Middle frontal gyrus (tissue), 1 donor: ENCODE measurements around the gene UXT.

Source experiments
- DNase-seq: peaks from one replicate; pipeline ENCODE4 v3.0.0-alpha.2; 2015; ENCODE audit warnings: low spot score; ENCODE audit errors: extremely low spot score

UXT gene

GRCh38 chrX:47649781-47650163, 9.2 kb downstream of the UXT start:
- DNase-seq = no peak

- no peak for DNase-seq
Measured at GRCh38 chrX:47649271-47649670, 9.7 kb downstream of the UXT start.

GRCh38 chrX:47648376-47648775, 10.6 kb downstream of the UXT start:
- DNase-seq = no peak

GRCh38 chrX:47646636-47647035, 12.3 kb downstream of the UXT start:
- no peak for DNase-seq

GRCh38 chrX:47645530-47645929, 13.4 kb downstream of the UXT start:
- no peak for DNase-seq

- no peak for DNase-seq
Measured at GRCh38 chrX:47644557-47645091, 14.4 kb downstream of the UXT start.

GRCh38 chrX:47643926-47644325, 15.1 kb downstream of the UXT start:
- DNase-seq = no peak

- DNase-seq = no peak
Measured at GRCh38 chrX:47638816-47639215, 20.2 kb downstream of the UXT start.

GRCh38 chrX:47637546-47638195, 21.3 kb downstream of the UXT start:
- no peak for DNase-seq

- no peak for DNase-seq
Measured at GRCh38 chrX:47634871-47635575, 24.0 kb downstream of the UXT start.

GRCh38 chrX:47633689-47634590, 25.0 kb downstream of the UXT start:
- no peak for DNase-seq

- no peak for DNase-seq
Measured at GRCh38 chrX:47632666-47633065, 26.3 kb downstream of the UXT start.

GRCh38 chrX:47631676-47632075, 27.3 kb downstream of the UXT start:
- no peak for DNase-seq

- no peak for DNase-seq
Measured at GRCh38 chrX:47629419-47630200, 29.4 kb downstream of the UXT start, which contains the start of gene CFP. Gene CFP, minus strand, starts transcription at chrX:47629930. Its CDS starts 86 bp downstream, at chrX:47629844.

GRCh38 chrX:47628982-47629381, 30.0 kb downstream of the UXT start:
- DNase-seq = no peak

- DNase-seq = no peak
Measured at GRCh38 chrX:47625365-47625764, 33.6 kb downstream of the UXT start.

- peak; percentile 32 for DNase-seq
Measured at GRCh38 chrX:47623540-47624027, 35.4 kb downstream of the UXT start.

- no peak for DNase-seq
Measured at GRCh38 chrX:47621851-47622250, 37.1 kb downstream of the UXT start.

GRCh38 chrX:47620303-47620685, 38.7 kb downstream of the UXT start:
- DNase-seq = no peak

- peak; percentile 69 for DNase-seq
Measured at GRCh38 chrX:47619486-47620302, 39.3 kb downstream of the UXT start, which contains the start of gene SYN1. Gene SYN1, minus strand, starts transcription at chrX:47619857. Its CDS starts 129 bp downstream, at chrX:47619728.
